Measurements from ENCODE around the gene BHLHE23.

BHLHE23 gene

GRCh38 chr20:63002511-63002910 lies 4.3 kb downstream of the BHLHE23 start:
- TF ChIP-seq ZNF274 (IDR thresholded peaks at IDR 0.05; ENCODE audit: low read depth, low read length), result no peak
- no peak overlapping the region for H3K4me3 ChIP-seq (ENCODE audit: low read length)

- no peak overlapping the region for H3K4me3 ChIP-seq (ENCODE audit: low read length)
- no peak for TF ChIP-seq ZNF274 (IDR thresholded peaks at IDR 0.05; ENCODE audit: low read depth, low read length)
Measured at GRCh38 chr20:63000958-63001357, 5.8 kb downstream of the BHLHE23 start.

GRCh38 chr20:63000036-63000435 lies 6.7 kb downstream of the BHLHE23 start:
- TF ChIP-seq ZNF274 (IDR thresholded peaks at IDR 0.05; ENCODE audit: low read depth, low read length), result no peak
- no peak overlapping the region for H3K4me3 ChIP-seq (ENCODE audit: low read length)

- no peak for TF ChIP-seq ZNF274 (IDR thresholded peaks at IDR 0.05; ENCODE audit: low read depth, low read length)
- no peak overlapping the region for H3K4me3 ChIP-seq (ENCODE audit: low read length)
Measured at GRCh38 chr20:62999580-62999979, 7.2 kb downstream of the BHLHE23 start.

- TF ChIP-seq ZNF274 (IDR thresholded peaks at IDR 0.05; ENCODE audit: low read depth, low read length), result no peak
Measured at GRCh38 chr20:62998449-62998848, 8.3 kb downstream of the BHLHE23 start.

GRCh38 chr20:62997417-62998035 lies 9.2 kb downstream of the BHLHE23 start:
- no peak overlapping the region for H3K4me3 ChIP-seq (ENCODE audit: low read length)
- TF ChIP-seq ZNF274 (IDR thresholded peaks at IDR 0.05; ENCODE audit: low read depth, low read length), result no peak

More at GRCh38 chr20:62998449-62998848, 8.3 kb downstream of the BHLHE23 start:
- H3K4me3 ChIP-seq (ENCODE audit: low read length), result no peak overlapping the region

GRCh38 chr20:62996596-62996982 lies 10.2 kb downstream of the BHLHE23 start:
- no peak for TF ChIP-seq ZNF274 (IDR thresholded peaks at IDR 0.05; ENCODE audit: low read depth, low read length)
- H3K4me3 ChIP-seq (ENCODE audit: low read length), result no peak overlapping the region

- no peak for TF ChIP-seq ZNF274 (IDR thresholded peaks at IDR 0.05; ENCODE audit: low read depth, low read length)
- H3K4me3 ChIP-seq (ENCODE audit: low read length), result no peak overlapping the region
Measured at GRCh38 chr20:62995898-62996595, 10.7 kb downstream of the BHLHE23 start.

- H3K4me3 ChIP-seq (ENCODE audit: low read length), result no peak overlapping the region
- no peak for TF ChIP-seq ZNF274 (IDR thresholded peaks at IDR 0.05; ENCODE audit: low read depth, low read length)
Measured at GRCh38 chr20:62995481-62995880, 11.3 kb downstream of the BHLHE23 start.

GRCh38 chr20:62994869-62995281 lies 11.9 kb downstream of the BHLHE23 start:
- TF ChIP-seq ZNF274 (IDR thresholded peaks at IDR 0.05; ENCODE audit: low read depth, low read length), result no peak
- no peak overlapping the region for H3K4me3 ChIP-seq (ENCODE audit: low read length)

GRCh38 chr20:62993856-62994494 lies 12.8 kb downstream of the BHLHE23 start:
- no peak overlapping the region for H3K4me3 ChIP-seq (ENCODE audit: low read length)
- no peak for TF ChIP-seq ZNF274 (IDR thresholded peaks at IDR 0.05; ENCODE audit: low read depth, low read length)

GRCh38 chr20:62991863-62992262 lies 14.9 kb downstream of the BHLHE23 start:
- no peak for TF ChIP-seq ZNF274 (IDR thresholded peaks at IDR 0.05; ENCODE audit: low read depth, low read length)
- H3K4me3 ChIP-seq (ENCODE audit: low read length), result no peak overlapping the region

GRCh38 chr20:62991196-62991807 lies 15.5 kb downstream of the BHLHE23 start:
- no peak for TF ChIP-seq ZNF274 (IDR thresholded peaks at IDR 0.05; ENCODE audit: low read depth, low read length)
- no peak overlapping the region for H3K4me3 ChIP-seq (ENCODE audit: low read length)

- no peak overlapping the region for H3K4me3 ChIP-seq (ENCODE audit: low read length)
- TF ChIP-seq ZNF274 (IDR thresholded peaks at IDR 0.05; ENCODE audit: low read depth, low read length), result no peak
Measured at GRCh38 chr20:62990306-62990825, 16.4 kb downstream of the BHLHE23 start.

Measured in GM08714 (cell line).